T-cell (primary cell): ENCODE data around the gene XRCC1. TPM values are rescaled to one million over a fixed set of nuclear protein-coding genes. Genes with fewer than 3 reads are reported as not detected.

Source experiments
- ATAC-seq, 4 experiments: fragments of 200-7000 bp in 3 of 4; fragments of 150-1000 bp in 1 of 4; cut with Tn5 transposase; replicated peaks in 1 of 4; 1 replicate in 3 of 4; 2 replicates in 1 of 4; pipeline ENCODE4 v1.10.0; 2021; ENCODE audit warnings: moderate library complexity in 3 of 4, mild to moderate bottlenecking in 2 of 4, moderate number of reproducible peaks in 1 of 4
- CTCF ChIA-PET, 2 donors: fragments of 300-600 bp; sonication (Branson Sonifier 250); formaldehyde crosslinking; loops; one replicate each; lab custom pipeline; 2022; ENCODE audit warnings: antibody characterized with exemption in 2 of 2; lab: Charles Lee
- POLR2A ChIA-PET, 2 donors: fragments of 300-600 bp; sonication (Branson Sonifier 250); formaldehyde crosslinking; loops; one replicate each; lab custom pipeline; 2022; ENCODE audit warnings: antibody characterized with exemption in 2 of 2; lab: Charles Lee
- DNase-seq, 35 experiments: peaks; one replicate each; pipeline versions ENCODE4 v3.0.0 to v3.0.0-alpha.2; 2013 to 2023
- H3K27ac ChIP-seq: one replicate; pipeline ENCODE4 v1.5.1; 2013; ENCODE audit warnings: low read length
- H3K27me3 ChIP-seq, 2 experiments: replicated peaks in 1 of 2; 1 replicate in 1 of 2; 2 replicates in 1 of 2; pipeline versions ENCODE4 v1.6.1 to v1.7.0; 2013; ENCODE audit warnings: low read length in 1 of 2, mixed read lengths in 1 of 2; ENCODE audit not compliant: control insufficient read depth in 2 of 2, insufficient read depth in 2 of 2; ENCODE audit errors: extremely low read depth in 1 of 2
- H3K36me3 ChIP-seq, 2 donors: 1 replicate in 1 of 2; 2 replicates in 1 of 2; pipeline versions ENCODE4 v1.6.1 to v1.7.0; 2013; ENCODE audit warnings: low read length in 1 of 2; ENCODE audit not compliant: control insufficient read depth in 2 of 2, insufficient read depth in 1 of 2; ENCODE audit errors: extremely low read depth in 1 of 2
- H3K4me1 ChIP-seq, 2 experiments: 1 replicate in 1 of 2; 2 replicates in 1 of 2; pipeline versions ENCODE4 v1.6.1 to v1.7.0; 2013; ENCODE audit warnings: low read length in 2 of 2, mixed read lengths in 1 of 2; ENCODE audit not compliant: insufficient read depth in 2 of 2, control insufficient read depth in 1 of 2; ENCODE audit errors: extremely low read depth in 1 of 2
- H3K4me3 ChIP-seq, 2 donors: 1 replicate in 1 of 2; 2 replicates in 1 of 2; pipeline versions ENCODE4 v1.5.1 to v1.7.0; 2013; ENCODE audit warnings: mild to moderate bottlenecking in 2 of 2, low read length in 1 of 2, moderate library complexity in 1 of 2; ENCODE audit not compliant: control insufficient read depth in 1 of 2; ENCODE audit errors: extremely low read depth in 1 of 2
- H3K9me3 ChIP-seq: 2 replicates; pipeline ENCODE4 v1.7.0; 2013
- H3K27ac Mint-ChIP-seq, 2 donors: one replicate each; pipeline ENCODE4 v1.8.0; 2020 to 2021; ENCODE audit warnings: mild to moderate bottlenecking in 2 of 2, mixed read lengths in 2 of 2
- H3K27me3 Mint-ChIP-seq, 2 donors: one replicate each; pipeline ENCODE4 v1.8.0; 2021 to 2022; ENCODE audit warnings: mixed read lengths in 2 of 2
- H3K36me3 Mint-ChIP-seq: one replicate; pipeline ENCODE4 v1.8.0; 2021; ENCODE audit warnings: mixed read lengths
- H3K4me1 Mint-ChIP-seq, 3 donors: one replicate each; pipeline ENCODE4 v1.8.0; 2020 to 2022; ENCODE audit warnings: mixed read lengths in 3 of 3, mild to moderate bottlenecking in 1 of 3
- H3K4me3 Mint-ChIP-seq, 3 donors: one replicate each; pipeline ENCODE4 v1.8.0; 2020 to 2022; ENCODE audit warnings: mild to moderate bottlenecking in 3 of 3, mixed read lengths in 3 of 3, moderate library complexity in 3 of 3
- H3K9me3 Mint-ChIP-seq, 3 donors: one replicate each; pipeline ENCODE4 v1.8.0; 2020 to 2022; ENCODE audit warnings: mixed read lengths in 3 of 3
- WGBS: methylation state at CpG from one replicate; pipeline ENCODE4 v1.1.5; 2013; ENCODE audit warnings: missing lambda C conversion rate; ENCODE audit not compliant: insufficient coverage; 5-methylcytosine and 5-hydroxymethylcytosine counted together
- total RNA-seq, 35 experiments: library from RNA in 6 of 35; stranded (reverse) in 6 of 35; fragments of 120-200 nt in 1 of 35; gene quantifications; one replicate each; pipeline versions ENCODE4 v1.2.1 to v1.2.4 and lab custom pipeline; 2013 to 2026

The XRCC1 gene
- total RNA-seq, 5 donors from 2014 or later (not counting 1 experiment from before 2014, with no cell fraction given), result 31.7 to 37.8 (median 35.4) TPM

DNA sequence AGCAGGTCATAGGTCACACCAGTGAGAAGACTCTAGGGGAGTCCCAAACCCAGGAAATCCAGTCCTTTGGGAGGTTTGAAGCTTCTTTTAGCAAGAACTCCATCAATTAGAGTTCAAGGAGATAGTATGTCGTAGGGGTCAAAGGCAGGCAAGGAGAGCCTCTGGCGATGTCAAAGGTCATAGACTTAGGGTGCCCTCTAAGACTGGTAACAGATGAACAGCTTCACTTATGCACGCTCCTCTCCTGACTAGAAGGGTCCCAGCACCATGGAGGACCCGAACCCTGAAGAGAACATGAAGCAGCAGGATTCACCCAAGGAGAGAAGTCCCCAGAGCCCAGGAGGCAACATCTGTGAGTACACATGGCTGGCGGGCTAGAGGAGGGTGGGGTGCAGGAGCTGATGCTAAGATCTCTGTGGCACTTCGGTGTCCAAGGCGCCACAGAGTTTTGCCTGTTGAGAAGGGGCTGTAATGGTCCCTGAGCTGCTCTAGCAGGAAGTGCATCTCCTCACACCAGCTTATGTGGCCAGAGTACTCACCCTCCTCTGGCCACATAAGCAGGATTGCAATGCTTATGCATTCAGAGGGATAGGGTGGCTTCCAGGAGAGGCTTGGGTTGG lies 21.6 kb upstream of the XRCC1 start:
- no peak for ATAC-seq
- POLR2A ChIA-PET, result interaction anchor here (0.6 to 1.0 kb wide), 4 partner anchors 12 to 157 kb away, joined by 4 to 6 read pairs (median 4); no protein-coding TSS in a partner anchor
- Histone ChIP-seq H3K27ac (peak overlapping the region; percentile 95), H3K27me3 (no peaks in the 10 kb centered on the region), H3K4me3 (peak overlapping the region; percentile 82 to 88), H3K9me3 (no peaks in the 10 kb centered on the region), H3K36me3 (peaks cover 6 to 30% of the 10 kb centered on the region in 2 donors), H3K4me1 (peaks cover 9 to 43% of the 10 kb centered on the region in 2 experiments)
- 22% methylated on average over 5 of the region's 7 CpGs for WGBS
- CTCF ChIA-PET, result interaction anchor here (0.6 to 1.6 kb wide), 5 partner anchors 22 to 161 kb away, joined by 3 to 8 read pairs (median 4); partner anchors contain the start of genes PINLYP (in 1 of the 2) and XRCC1 (in 1 of the 2)
- H3K4me3 Mint-ChIP-seq, result peak overlapping the region; percentile 92 to 99 (median 95)
- peaks cover 43 to 47% (median 46%) of the 10 kb centered on the region in 3 donors for H3K4me1 Mint-ChIP-seq
- H3K36me3 Mint-ChIP-seq, result peaks cover 14% of the 10 kb centered on the region
- H3K27ac Mint-ChIP-seq, result peak overlapping the region; percentile 99 to 100
- peak in 2 of 35 experiments; percentile 10 to 21 for DNase-seq
- no peaks in the 10 kb centered on the region for H3K9me3 Mint-ChIP-seq
- no peaks in the 10 kb centered on the region for H3K27me3 Mint-ChIP-seq

DNA sequence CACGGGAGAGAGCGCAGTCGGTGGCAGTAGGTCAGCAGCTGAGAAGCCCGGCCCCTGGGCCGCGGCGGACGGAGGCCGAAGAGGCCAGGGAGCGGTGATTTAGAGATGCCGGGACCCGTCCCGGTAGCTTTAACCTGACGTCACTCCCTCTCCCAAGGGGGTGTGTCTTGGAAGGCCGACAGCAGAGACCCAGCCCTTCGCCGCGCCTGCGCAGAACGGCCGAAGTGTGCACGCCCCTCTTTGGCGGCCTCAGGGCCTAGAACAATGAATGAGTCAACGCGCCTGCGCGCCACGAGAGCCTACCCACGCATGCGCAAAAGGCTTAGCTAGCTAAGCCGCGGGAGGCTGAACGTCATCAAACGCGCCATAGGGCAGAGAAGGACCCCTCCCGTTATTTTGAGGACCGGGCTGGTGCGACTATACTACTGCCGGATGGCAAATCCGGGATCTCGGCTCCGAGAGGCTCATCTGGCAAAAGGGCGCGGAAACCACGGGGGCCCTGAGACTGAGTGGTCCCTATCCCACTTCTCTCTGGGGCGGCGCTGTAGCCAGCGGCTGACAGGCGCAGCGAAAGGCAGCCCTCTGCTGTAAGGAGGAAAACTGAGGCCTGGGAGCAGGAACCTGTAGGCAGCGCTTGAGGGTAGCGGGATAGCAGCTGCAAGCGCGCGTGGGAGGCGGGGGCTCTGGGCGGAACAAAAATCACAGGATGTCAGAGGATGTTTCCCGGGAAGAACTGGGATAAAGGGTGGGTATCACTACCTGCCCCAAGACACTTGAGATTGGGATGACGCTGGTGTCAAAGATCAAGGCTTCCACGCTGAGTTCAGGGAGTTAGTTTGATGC lies 20.9 kb upstream of the XRCC1 start, which contains the start of the genes IRGQ and ZNF576:
Gene IRGQ, minus strand, starts transcription at position 136 of the 843 bp plus-strand sequence. CDS start 796 bp downstream, outside the sequence.
Gene ZNF576, plus strand, starts transcription at position 597 of the 843 bp plus-strand sequence. CDS start 514 bp downstream, outside the sequence.
- Mint-ChIP-seq H3K4me3 (peak within 1 kb of the TSS; percentile 92 to 99 (median 95)), H3K27me3 (no peaks in the 10 kb centered on the region), H3K27ac (peak within 1 kb of the TSS; percentile 99 to 100), H3K4me1 (peaks cover 43 to 47% (median 46%) of the 10 kb centered on the region in 3 donors), H3K36me3 (peaks cover 11% of the 10 kb centered on the region), H3K9me3 (no peaks in the 10 kb centered on the region)
- Histone ChIP-seq H3K4me3 (peak within 1 kb of the TSS; percentile 82 to 88), H3K36me3 (peaks cover 9 to 30% of the 10 kb centered on the region in 2 donors), H3K27ac (peak within 1 kb of the TSS; percentile 95), H3K4me1 (peaks cover 9 to 43% of the 10 kb centered on the region in 2 experiments), H3K27me3 (no peaks in the 10 kb centered on the region), H3K9me3 (no peaks in the 10 kb centered on the region)
- under 1% methylated on average over 56 of the region's 60 CpGs for WGBS
- DNase-seq, result peak; percentile 98 to 100 (median 99)
- ChIA-PET POLR2A (interaction anchor here (0.6 to 1.2 kb wide), 5 partner anchors 11 to 156 kb away, joined by 3 to 6 read pairs (median 4); no protein-coding TSS in a partner anchor), CTCF (interaction anchor here (0.6 to 3.3 kb wide), 8 partner anchors 21 to 157 kb away, joined by 3 to 84 read pairs (median 7); partner anchors contain the start of genes PINLYP (in 1 of the 2), XRCC1 (in 1 of the 2) and ZNF575 (in 1 of the 2))
- ATAC-seq, result peak; percentile 81 to 85 (median 84)

DNA sequence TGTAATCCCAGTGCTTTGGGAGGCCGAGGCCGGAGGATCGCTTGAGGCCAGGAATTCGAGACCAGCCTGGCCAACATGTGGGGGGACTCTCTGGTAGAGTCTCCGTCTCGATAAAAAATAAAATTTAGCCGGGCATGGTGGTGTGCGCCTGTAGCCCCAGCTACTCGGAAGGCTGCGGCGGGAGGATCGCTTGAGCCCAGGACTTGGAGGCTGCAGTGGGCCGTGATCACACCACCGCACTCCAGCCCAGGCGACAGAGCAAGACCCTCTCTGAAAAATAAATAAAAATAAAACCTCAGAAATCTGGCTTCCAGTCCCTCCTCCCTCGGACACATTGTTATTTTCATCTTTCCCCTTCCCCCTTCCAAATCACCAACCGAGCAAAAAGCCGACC lies 20.3 kb upstream of the XRCC1 start:
- ChIA-PET POLR2A (interaction anchor here in 1 of 2 donors (1.0 to 1.2 kb wide), 2 partner anchors 73 to 132 kb away, joined by 3 to 5 read pairs; no protein-coding TSS in a partner anchor), CTCF (interaction anchor here (0.8 to 3.3 kb wide), 11 partner anchors 21 to 160 kb away, joined by 3 to 84 read pairs (median 8); partner anchors contain the start of genes PINLYP (in 1 of the 2), XRCC1 (in 1 of the 2) and ZNF575 (in 1 of the 2))
- peaks cover 13% of the 10 kb centered on the region for H3K36me3 Mint-ChIP-seq
- H3K36me3 ChIP-seq, result peaks cover 9 to 30% of the 10 kb centered on the region in 2 donors
- H3K27me3 ChIP-seq, result no peaks in the 10 kb centered on the region
- H3K9me3 Mint-ChIP-seq, result no peaks in the 10 kb centered on the region
- peak in 4 of 35 experiments; percentile 8 to 22 (median 13) for DNase-seq
- peak overlapping the region; percentile 82 to 88 for H3K4me3 ChIP-seq
- no peaks in the 10 kb centered on the region for H3K27me3 Mint-ChIP-seq
- peak overlapping the region; percentile 92 to 99 (median 95) for H3K4me3 Mint-ChIP-seq
- H3K27ac Mint-ChIP-seq, result peak overlapping the region; percentile 99 to 100
- peak; percentile 12 to 27 (median 16) for ATAC-seq
- 3% methylated on average over 15 of the region's 18 CpGs for WGBS
- H3K4me1 ChIP-seq, result peaks cover 9 to 43% of the 10 kb centered on the region in 2 experiments
- peaks cover 46 to 50% (median 47%) of the 10 kb centered on the region in 3 donors for H3K4me1 Mint-ChIP-seq
- no peaks in the 10 kb centered on the region for H3K9me3 ChIP-seq
- H3K27ac ChIP-seq, result peak overlapping the region; percentile 95

DNA sequence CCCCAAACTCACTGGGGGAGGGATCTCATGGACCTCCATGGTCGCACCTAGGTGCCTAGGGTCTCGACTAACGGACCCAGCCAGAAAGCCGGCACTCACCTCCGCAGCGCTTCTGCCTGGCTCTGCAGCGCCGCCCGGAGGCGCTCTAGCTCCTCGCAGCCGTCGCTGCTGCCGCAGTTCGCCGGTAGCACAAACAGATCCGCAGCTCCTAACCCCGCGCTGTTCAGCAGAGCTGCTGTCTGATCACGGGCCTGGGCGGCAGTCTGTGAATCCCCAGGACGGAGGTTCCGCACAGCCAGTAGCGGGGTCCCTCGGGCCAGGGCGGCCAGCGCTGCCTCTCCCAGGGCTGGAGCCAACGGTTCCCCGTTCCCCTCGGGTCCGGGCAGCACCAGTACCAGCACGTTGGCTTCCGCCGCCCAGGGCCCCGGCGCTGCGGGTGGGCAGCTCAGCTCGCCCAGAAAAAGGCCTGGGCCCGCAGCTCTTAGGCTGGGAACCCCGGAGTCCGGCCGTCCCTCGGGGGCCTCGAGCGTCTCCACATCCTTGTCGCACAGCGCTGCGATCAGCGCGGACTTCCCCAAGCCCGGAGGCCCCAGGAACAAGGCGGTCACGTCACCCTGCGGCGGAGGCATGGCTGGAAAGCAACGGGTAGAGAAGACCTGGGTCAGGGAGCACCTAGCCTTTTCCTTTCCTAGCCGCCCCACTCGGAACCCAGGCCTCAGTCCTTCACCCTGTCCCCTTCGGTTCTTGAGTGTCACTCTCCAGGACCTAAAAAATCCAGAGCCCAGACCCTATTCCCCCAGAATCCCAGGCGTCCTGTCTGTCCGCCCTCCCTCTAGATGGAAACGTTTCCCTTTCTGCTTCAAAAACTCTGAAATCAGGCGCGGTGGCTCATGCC lies 19.6 kb upstream of the XRCC1 start:
- H3K4me3 ChIP-seq, result peak overlapping the region; percentile 82 to 88
- CTCF ChIA-PET, result interaction anchor here (0.5 to 3.3 kb wide), 29 partner anchors 11 to 159 kb away, joined by 3 to 84 read pairs (median 5); partner anchors contain the start of genes XRCC1 (in 1 of the 2) and ZNF575 (in 1 of the 2)
- under 1% methylated on average over 60 of the region's 64 CpGs for WGBS

More for the DNA sequence above, 19.6 kb upstream of the XRCC1 start:
- peak overlapping the region; percentile 95 for H3K27ac ChIP-seq
- peaks cover 16% of the 10 kb centered on the region for H3K36me3 Mint-ChIP-seq
- H3K4me1 ChIP-seq, result peaks cover 9 to 47% of the 10 kb centered on the region in 2 experiments
- peak; percentile 54 to 68 (median 63) for ATAC-seq
- H3K9me3 ChIP-seq, result no peaks in the 10 kb centered on the region
- H3K27me3 ChIP-seq, result no peaks in the 10 kb centered on the region
- peak; percentile 42 to 89 (median 70) for DNase-seq
- H3K9me3 Mint-ChIP-seq, result no peaks in the 10 kb centered on the region
- H3K27me3 Mint-ChIP-seq, result no peaks in the 10 kb centered on the region
- H3K27ac Mint-ChIP-seq, result peak overlapping the region; percentile 99 to 100
- H3K4me1 Mint-ChIP-seq, result peaks cover 47 to 55% (median 48%) of the 10 kb centered on the region in 3 donors
- POLR2A ChIA-PET, result interaction anchor here (0.7 to 1.3 kb wide), 4 partner anchors 11 to 277 kb away, joined by 3 to 6 read pairs (median 4); partner anchors contain the start of gene XRCC1 (in 1 of the 2)
- peaks cover 9 to 30% of the 10 kb centered on the region in 2 donors for H3K36me3 ChIP-seq
- peak overlapping the region; percentile 92 to 99 (median 95) for H3K4me3 Mint-ChIP-seq
